Lower leg skin (tissue), 3 donors: Measurements from ENCODE around the gene RCAN3.

Source experiments
- CTCF ChIP-seq, 3 donors: fragments of 450-650 bp; IDR thresholded peaks; one replicate each; pipeline ENCODE4 v1.5.1; 2016; ENCODE audit warnings: antibody characterized with exemption in 3 of 3, mild to moderate bottlenecking in 3 of 3, moderate library complexity in 2 of 3
- POLR2A ChIP-seq, 2 donors: fragments of 450-650 bp; IDR thresholded peaks; one replicate each; pipeline ENCODE4 v1.6.1; 2016 to 2017; ENCODE audit warnings: antibody characterized with exemption in 2 of 2, mild to moderate bottlenecking in 1 of 2, moderate library complexity in 1 of 2

GRCh38 chr1:24558455-24558854 lies 55.8 kb downstream of the RCAN3 start:
- no peak for TF ChIP-seq CTCF (IDR thresholded peaks at IDR 0.05)
- TF ChIP-seq POLR2A (IDR thresholded peaks at IDR 0.05) = no peak
